NCI-H510A (cell line): ENCODE data around the gene VPS37C.
"Not testable (repeated sequence)": the region's sequence is repeated elsewhere in the genome, so short reads cannot be mapped to it uniquely, and the experiment has no call there.

Experiments
- DNase-seq: peaks from one replicate; lab custom pipeline; 2025; lab: John Stamatoyannopoulos, UW

VPS37C gene

DNA sequence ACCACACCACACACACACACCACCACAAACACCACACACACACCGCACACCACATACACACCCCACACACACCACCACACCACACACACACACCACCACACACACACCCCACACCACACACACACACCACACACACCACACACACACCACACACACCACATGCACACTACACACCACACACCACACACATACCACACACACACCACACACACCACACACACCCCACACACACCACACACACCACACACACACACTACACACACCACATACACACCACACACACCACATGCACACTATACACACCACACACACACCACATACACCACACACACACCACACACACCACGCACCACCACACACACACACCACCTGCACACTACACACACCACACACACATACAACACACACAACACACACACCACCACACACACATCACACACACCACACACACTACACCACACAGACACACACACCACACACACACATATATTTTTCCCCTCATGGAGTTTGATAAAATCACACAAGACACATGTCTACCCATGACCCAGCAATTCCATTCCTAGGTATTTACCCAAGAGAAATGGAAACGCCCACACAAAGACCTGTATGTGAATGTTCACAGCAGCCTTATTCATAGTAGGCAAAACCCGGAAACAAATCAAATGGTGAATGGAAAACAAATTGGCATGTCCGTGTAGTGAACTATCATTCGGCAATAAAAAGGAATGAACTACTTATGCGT is 44.6 kb downstream of the VPS37C start:
- DNase-seq, result no peak

- DNase-seq, result no peak
Observed at GRCh38 chr11:61115498-61116224, 45.6 kb downstream of the VPS37C start.

DNA sequence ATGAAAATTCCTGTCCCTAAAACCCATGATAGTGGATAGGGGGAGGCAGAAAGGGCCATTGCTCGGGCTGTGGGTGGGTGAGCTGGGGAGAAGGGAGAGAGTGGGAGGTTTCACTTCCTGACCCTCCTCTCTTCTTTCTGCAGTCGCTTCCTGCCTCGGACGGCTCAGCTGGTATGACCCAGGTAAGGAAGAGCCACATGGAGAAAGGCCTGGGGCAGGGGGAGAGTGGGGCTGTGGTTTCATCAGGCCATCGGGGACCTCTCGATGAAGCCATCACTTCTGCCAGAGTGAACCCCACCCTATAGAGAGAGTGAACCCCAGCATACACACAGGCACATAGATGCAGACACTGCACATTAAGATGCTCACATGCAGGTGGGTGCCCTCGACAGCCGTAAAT is 46.3 kb downstream of the VPS37C start:
- DNase-seq, result no peak

GRCh38 chr11:61113201-61113600 is 48.0 kb downstream of the VPS37C start:
- DNase-seq, result no peak

DNA sequence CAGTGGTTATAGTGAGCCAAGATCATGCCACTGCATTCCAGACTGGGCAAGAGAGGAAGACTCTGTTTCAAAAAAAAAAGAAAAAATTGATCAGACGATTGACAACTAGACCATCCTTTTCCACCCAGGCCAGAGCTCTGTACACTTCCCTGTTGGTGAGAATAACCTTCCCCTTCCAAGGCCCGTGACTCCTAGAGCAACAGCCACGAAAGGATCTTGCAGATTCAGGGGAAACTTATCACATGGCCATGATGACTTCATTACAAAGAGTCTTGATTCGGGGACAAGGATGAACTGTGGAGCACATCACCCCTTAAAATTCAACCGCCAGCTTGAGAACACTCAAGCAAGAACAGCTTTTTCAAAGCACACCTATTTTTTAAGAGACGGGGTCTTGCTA is 48.7 kb downstream of the VPS37C start:
- no peak for DNase-seq

- DNase-seq, result no peak
Observed at GRCh38 chr11:61111786-61112517, 49.3 kb downstream of the VPS37C start.

DNA sequence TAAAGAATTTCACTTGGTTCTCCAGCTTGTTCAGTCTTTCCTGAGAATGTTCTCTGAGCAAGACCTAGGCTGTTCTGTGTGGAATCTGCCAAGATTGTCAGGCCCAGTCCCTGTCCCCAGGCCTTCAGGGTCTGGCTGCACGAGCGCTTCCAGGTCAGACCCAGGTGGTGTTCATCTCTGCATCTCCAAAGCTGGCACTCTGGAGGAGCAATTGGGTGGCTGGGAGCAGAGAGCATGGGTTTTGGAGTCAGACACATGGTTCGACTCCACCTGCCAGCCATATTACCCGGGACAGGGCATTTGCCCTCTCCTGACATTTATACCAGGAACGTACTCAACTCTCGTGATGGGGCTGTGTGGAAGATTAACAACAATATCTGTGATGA is 50.2 kb downstream of the VPS37C start:
- no peak for DNase-seq

- no peak for DNase-seq
Observed at GRCh38 chr11:61110255-61111049, 50.8 kb downstream of the VPS37C start.

- no peak for DNase-seq
Observed at GRCh38 chr11:61109671-61110070, 51.6 kb downstream of the VPS37C start.

DNA sequence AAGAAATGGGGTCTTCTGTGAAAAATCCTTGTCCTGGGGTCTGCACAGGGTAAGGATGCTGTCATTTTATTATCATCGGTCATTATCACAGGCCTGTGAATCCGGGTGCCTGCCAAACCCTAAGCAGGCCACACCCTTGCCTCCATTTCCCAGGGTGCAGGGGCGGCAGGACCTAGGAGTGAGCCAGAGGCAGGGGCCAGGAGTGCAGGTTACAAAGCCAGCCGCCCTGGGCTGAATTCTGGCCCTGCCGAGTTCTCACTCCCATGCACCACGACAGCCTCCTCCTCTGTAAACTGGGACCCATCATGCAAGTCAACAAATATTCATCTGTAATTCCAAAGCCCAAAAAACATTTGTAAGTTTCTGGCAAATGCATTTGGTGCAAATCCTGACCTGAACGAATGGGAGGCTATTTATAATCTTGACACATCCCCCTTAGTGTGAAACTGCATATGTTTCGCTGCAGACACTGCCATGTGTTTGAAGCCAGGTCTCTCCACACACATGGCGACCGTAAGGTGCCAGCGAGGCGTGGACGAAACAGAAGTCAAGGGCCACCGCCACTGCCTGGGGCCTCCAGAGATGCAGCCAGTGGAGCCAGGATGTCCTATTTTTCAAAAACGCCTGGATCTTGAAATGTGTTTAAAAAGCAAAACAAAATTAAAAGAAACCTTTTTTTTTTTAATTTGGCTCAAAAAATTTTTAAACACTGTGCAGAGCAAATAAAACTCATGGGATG is 52.2 kb downstream of the VPS37C start:
- DNase-seq, result no peak

DNA sequence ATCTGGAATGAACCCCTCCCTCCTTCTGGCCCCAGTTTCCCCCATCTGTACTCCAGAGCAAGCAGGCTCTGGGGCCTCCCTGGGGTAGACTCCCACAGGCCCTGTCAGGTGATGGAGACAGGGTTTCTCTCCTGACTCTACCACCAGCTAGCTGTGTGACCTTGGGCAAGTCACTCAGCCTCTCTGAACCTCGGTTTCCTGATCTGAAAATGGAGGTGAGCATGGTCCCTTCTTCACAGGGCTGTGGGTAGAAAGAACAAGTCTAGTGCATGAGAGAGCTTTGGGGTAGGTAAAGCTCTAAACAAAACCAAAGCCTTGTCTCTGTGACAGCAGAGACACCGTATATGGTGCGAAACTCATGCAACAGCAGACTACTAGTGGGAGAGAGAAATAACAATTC is 53.3 kb downstream of the VPS37C start:
- DNase-seq, result no peak

- no peak for DNase-seq
Observed at GRCh38 chr11:61106894-61107470, 54.2 kb downstream of the VPS37C start.

DNA sequence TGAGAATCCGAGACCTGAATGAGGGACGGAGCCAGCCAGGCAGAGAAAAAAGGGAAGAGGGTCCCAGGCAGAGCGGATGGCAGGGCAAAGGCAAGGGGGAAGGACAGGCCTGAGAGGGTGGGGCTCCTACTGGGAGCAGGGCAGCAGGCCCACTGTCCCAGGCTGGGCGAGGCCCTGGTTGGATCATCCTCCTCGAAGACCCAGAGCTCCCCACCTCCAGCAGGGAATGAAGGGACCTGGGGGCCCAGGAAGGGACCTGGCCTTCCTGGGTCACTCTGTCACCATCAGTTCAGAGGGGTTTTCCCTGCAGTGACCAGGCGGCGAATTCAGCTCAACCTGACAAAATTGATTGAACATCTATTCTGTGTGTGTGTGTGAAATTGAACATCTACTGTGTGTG is 54.9 kb downstream of the VPS37C start:
- no peak for DNase-seq

GRCh38 chr11:61104963-61105362 is 56.3 kb downstream of the VPS37C start:
- no peak for DNase-seq

GRCh38 chr11:61103851-61104423 is 57.3 kb downstream of the VPS37C start:
- DNase-seq, result no peak

DNA sequence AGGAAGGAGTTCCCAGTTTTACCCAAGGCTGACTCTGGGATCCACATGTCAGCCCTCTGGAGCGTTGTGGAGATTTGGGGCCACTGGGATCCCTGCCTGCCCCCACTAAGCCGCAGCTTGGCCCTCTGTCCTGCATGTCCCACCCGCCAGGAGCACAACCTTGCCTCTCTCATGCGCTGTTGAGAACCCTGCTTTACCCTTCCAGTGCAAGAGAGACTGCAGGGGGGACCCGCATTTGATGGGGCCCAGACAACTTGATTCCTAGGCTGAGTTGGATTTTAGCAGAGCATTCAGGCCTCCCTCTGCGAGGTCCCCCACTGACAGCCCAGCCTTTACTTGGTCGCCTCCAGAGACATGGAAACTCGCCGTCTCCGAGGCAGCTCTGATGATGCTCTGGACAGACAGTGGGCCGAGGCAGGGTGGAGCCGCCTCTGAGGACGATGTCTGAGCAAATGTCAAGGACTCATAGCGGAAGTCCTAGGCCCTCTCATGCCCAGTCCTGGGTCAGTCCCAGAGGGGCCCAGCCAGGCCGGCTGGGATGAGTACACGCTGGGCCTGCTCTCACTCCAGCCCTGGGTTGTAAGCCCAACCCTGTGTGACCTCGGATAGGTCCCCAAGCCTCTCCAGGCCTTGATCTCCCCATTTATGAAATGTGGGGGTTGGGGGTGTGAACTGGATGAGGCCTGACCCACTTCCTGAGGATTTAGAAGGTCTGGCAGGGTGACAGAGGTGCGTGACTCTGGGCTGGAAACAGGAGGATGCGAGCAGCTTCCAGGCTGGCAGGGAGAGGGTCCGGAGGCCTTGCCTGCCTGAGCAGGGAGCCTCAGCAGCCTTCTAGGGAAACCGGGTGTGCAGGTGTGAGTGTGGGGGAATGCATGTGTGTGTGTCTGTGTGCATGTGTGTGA is 58.3 kb downstream of the VPS37C start:
- no peak for DNase-seq

GRCh38 chr11:61098778-61099177 is 62.4 kb downstream of the VPS37C start:
- no peak for DNase-seq

- DNase-seq, result not testable (repeated sequence)
Observed at GRCh38 chr11:61098261-61098660, 63.0 kb downstream of the VPS37C start.

DNA sequence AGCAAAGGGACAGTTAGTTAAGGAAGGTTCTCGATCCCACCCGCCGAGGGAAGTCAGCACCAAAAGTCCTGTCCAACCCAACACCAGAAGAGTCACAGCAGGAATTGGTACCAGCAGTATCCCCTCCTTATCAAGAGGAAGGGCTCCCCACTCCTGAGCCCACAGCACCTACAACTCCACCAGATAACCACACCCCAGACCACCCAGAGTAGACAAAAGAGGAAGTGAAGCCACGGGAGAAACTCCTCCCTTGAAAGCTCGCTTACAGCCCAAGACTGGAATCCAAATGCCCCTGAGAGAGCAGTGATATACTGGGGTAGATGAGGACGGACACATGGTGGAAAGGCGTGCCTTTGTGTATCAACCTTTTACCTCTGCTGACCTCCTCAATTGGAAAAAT is 66.2 kb downstream of the VPS37C start:
- no peak for DNase-seq

DNA sequence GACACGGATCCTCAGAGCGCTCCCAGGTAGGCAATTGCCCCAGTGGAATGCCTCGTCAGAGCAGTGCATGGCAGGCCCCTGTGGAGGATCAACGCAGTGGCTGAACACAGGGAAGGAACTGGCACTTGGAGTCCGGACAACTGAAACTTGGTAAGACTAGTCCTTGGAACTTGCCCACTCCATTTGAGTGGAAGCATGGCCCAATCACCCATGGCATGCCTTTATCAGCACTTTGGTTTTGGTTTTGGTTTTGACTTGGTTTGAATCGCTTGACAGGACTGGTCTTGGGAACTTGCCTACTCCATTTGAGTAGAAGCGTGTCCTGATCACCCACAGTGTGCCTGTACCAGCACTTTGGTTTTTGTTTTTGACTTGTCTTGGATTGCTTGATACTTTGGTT is 67.1 kb downstream of the VPS37C start:
- not testable (repeated sequence) for DNase-seq
